Stomach (tissue), 9 donors: ENCODE data around the gene SUN1. TPM values are rescaled to one million over a fixed set of nuclear protein-coding genes. Genes with fewer than 3 reads are reported as not detected.

Experiments used
- DNase-seq, 2 donors: peaks; one replicate each; pipeline versions ENCODE4 v3.0.0 to v3.0.0-alpha.2; 2013 to 2019
- H3K27ac ChIP-seq, 5 donors: fragments of 200-600 bp in 4 of 5; sonication (generic) in 4 of 5; one replicate each; pipeline ENCODE4 v1.5.1; 2013 to 2019; ENCODE audit warnings: mild to moderate bottlenecking in 1 of 5, moderate library complexity in 1 of 5
- H3K27me3 ChIP-seq, 3 donors: fragments of 200-600 bp; sonication (generic); one replicate each; pipeline ENCODE4 v1.5.1; 2017 to 2019; ENCODE audit warnings: mixed run types in 1 of 3
- H3K36me3 ChIP-seq, 4 donors: fragments of 200-600 bp; sonication (generic); 1 replicate in 3 of 4; 2 replicates in 1 of 4; pipeline ENCODE4 v1.5.1; 2016 to 2019
- H3K4me1 ChIP-seq, 4 donors: fragments of 200-600 bp; sonication (generic); one replicate each; pipeline ENCODE4 v1.5.1; 2016 to 2019
- H3K4me3 ChIP-seq, 4 donors: fragments of 200-600 bp; sonication (generic) in 3 of 4; one replicate each; pipeline ENCODE4 v1.5.1; 2016 to 2019; ENCODE audit warnings: mild to moderate bottlenecking in 1 of 4
- H3K9me3 ChIP-seq, 4 donors: fragments of 200-600 bp; sonication (generic); one replicate each; pipeline ENCODE4 v1.5.1; 2016 to 2019
- CTCF ChIP-seq, 7 experiments: fragments of 450-650 bp in 4 of 7; fragments of 200-600 bp in 3 of 7; sonication (generic) in 3 of 7; IDR thresholded peaks; one replicate each; pipeline ENCODE4 v1.5.1; 2016 to 2019; ENCODE audit warnings: antibody characterized with exemption in 7 of 7, control low read depth in 2 of 7, mild to moderate bottlenecking in 1 of 7
- EP300 ChIP-seq: sonication (generic); formaldehyde crosslinking; IDR thresholded peaks from one replicate; pipeline ENCODE4 v1.6.1; 2017; ENCODE audit warnings: antibody characterized with exemption
- POLR2A ChIP-seq, 4 donors: fragments of 450-650 bp; IDR thresholded peaks; one replicate each; pipeline ENCODE4 v1.6.1; 2016; ENCODE audit warnings: antibody characterized with exemption in 4 of 4, control low read depth in 2 of 4, mild to moderate bottlenecking in 1 of 4, moderate library complexity in 1 of 4
- POLR2AphosphoS5 ChIP-seq, 3 donors: sonication (generic); formaldehyde crosslinking; IDR thresholded peaks; one replicate each; pipeline ENCODE4 v1.6.1; 2016; ENCODE audit warnings: antibody characterized with exemption in 3 of 3
- WGBS, 5 donors: extraction: QIAGEN DNeasy Blood & Tissue Kit in 3 of 5; methylation state at CpG; one replicate each; pipeline versions ENCODE4 v1.1.5 to v1.1.7; 2013 to 2018; 5-methylcytosine and 5-hydroxymethylcytosine counted together
- intact Hi-C: fragments of 100-400 bp; cut with DNase I; formaldehyde crosslinking; loops from one replicate; pipeline ENCODE4 v1.15.1; 2023; ENCODE audit warnings: low total_unique reads
- polyA plus RNA-seq, 3 donors: library from polyadenylated mRNA; stranded (reverse); fragments of 200-250 nt; gene quantifications; one replicate each; pipeline ENCODE4 v1.2.3, GENCODE V29; 2013
- total RNA-seq, 5 donors: library from RNA; depleted of rRNA; stranded (reverse); fragments of >200 nt; gene quantifications; one replicate each; pipeline versions ENCODE4 v1.1.0 to v1.2.3, GENCODE V29; 2014 to 2016
- donor health status: healthy with polysubstance abuse.
- donor health status: Bipolar disorder and iron deficiency.
- donor health status: healthy.

Gene SUN1
- total and polyA plus RNA-seq, 8 donors, result 15.9 to 242 (median 117) TPM

GRCh38 chr7:856444-857095 lies 24.3 kb downstream of the SUN1 start:
- Histone ChIP-seq H3K27me3 (no peaks in the 10 kb centered on the region), H3K4me1 (peaks cover 2 to 22% (median 6%) of the 10 kb centered on the region in 4 donors), H3K4me3 (no peak overlapping the region), H3K9me3 (no peaks in the 10 kb centered on the region), H3K27ac (no peak overlapping the region), H3K36me3 (peaks cover 81 to 100% (median 100%) of the 10 kb centered on the region in 4 donors)
- WGBS, 5 donors, result 86 to 93% (median 90%) methylated on average over 23 to 30 of the region's 30 CpGs
- TF ChIP-seq POLR2A (IDR thresholded peaks at IDR 0.05) (no peak), EP300 (no peak), POLR2AphosphoS5 (IDR thresholded peaks at IDR 0.05) (no peak), CTCF (IDR thresholded peaks at IDR 0.05) (no peak)
- intact Hi-C loops, result no loop called here
- no peak for DNase-seq

GRCh38 chr7:857661-858060 lies 25.4 kb downstream of the SUN1 start:
- peak overlapping the region in 1 of 5 donors; percentile 18 for H3K27ac ChIP-seq
- no peak for TF ChIP-seq EP300
- TF ChIP-seq CTCF (IDR thresholded peaks at IDR 0.05), result no peak
- no peak for TF ChIP-seq POLR2A (IDR thresholded peaks at IDR 0.05)
- TF ChIP-seq POLR2AphosphoS5 (IDR thresholded peaks at IDR 0.05), result no peak
- 73 to 87% (median 85%) methylated on average over 9 of the region's 9 CpGs for WGBS, 5 donors
- intact Hi-C loops, result no loop called here
- H3K36me3 ChIP-seq, result peaks cover 82 to 100% (median 100%) of the 10 kb centered on the region in 4 donors
- no peak overlapping the region for H3K4me3 ChIP-seq
- no peaks in the 10 kb centered on the region for H3K27me3 ChIP-seq
- H3K4me1 ChIP-seq, result peaks cover 8 to 32% (median 9%) of the 10 kb centered on the region in 4 donors
- DNase-seq, result no peak
- H3K9me3 ChIP-seq, result no peaks in the 10 kb centered on the region

DNA sequence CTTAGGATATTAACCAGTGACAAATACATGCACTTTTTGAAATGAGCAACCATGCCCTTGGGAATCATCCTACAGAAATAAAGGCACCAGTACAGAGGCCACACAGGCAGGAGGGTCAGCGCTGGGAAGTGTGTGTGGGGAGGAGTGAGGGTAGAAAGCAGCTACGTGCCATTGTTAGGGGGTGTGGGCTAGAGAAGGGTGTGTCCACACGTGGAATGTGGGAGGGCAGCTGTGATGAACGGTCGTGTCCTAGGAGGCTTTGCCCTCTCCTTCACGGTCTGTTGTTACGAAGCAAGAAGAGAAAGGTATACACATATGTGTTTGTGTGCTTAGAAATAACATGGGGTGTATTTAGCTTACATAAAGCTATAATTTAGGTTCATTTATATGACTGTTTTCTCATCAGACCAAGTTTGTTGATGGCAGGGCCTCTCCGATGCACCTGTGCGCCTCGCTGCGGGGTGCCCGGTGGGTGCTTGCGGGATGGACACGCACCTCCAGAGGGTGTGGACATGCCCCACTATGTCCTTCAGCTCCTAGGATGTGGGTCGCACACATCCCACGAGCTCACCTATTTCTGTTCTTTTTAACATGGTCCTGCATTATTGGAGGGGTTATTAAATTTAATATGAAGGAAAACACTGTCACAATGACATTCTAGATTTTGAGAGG lies 27.2 kb downstream of the SUN1 start:
- DNase-seq, result peak in 1 of 2 donors; percentile 65
- no peak overlapping the region for H3K27ac ChIP-seq
- H3K27me3 ChIP-seq, result no peaks in the 10 kb centered on the region
- peaks cover 75 to 99% (median 99%) of the 10 kb centered on the region in 4 donors for H3K36me3 ChIP-seq
- intact Hi-C loops, result no loop called here
- no peaks in the 10 kb centered on the region for H3K9me3 ChIP-seq
- H3K4me3 ChIP-seq, result no peak overlapping the region
- WGBS, 5 donors, result 74 to 81% (median 74%) methylated on average over 16 of the region's 16 CpGs
- TF ChIP-seq POLR2A (IDR thresholded peaks at IDR 0.05) (no peak), CTCF (IDR thresholded peaks at IDR 0.05) (no peak), POLR2AphosphoS5 (IDR thresholded peaks at IDR 0.05) (no peak), EP300 (no peak)
- peaks cover 8 to 32% (median 9%) of the 10 kb centered on the region in 4 donors for H3K4me1 ChIP-seq

GRCh38 chr7:860149-860548 lies 27.9 kb downstream of the SUN1 start:
- no peak for DNase-seq

More at GRCh38 chr7:860149-860548, 27.9 kb downstream of the SUN1 start:
- 91 to 98% (median 97%) methylated on average over 20 to 21 of the region's 21 CpGs for WGBS, 5 donors
- H3K4me1 ChIP-seq, result peaks cover 8 to 32% (median 9%) of the 10 kb centered on the region in 4 donors
- no peaks in the 10 kb centered on the region for H3K9me3 ChIP-seq
- TF ChIP-seq POLR2AphosphoS5 (IDR thresholded peaks at IDR 0.05), result no peak
- no peak for TF ChIP-seq POLR2A (IDR thresholded peaks at IDR 0.05)
- no peak for TF ChIP-seq EP300
- TF ChIP-seq CTCF (IDR thresholded peaks at IDR 0.05), result no peak
- H3K27me3 ChIP-seq, result no peaks in the 10 kb centered on the region
- intact Hi-C loops, result no loop called here
- peaks cover 76 to 99% (median 98%) of the 10 kb centered on the region in 4 donors for H3K36me3 ChIP-seq
- H3K4me3 ChIP-seq, result no peak overlapping the region
- peak overlapping the region in 1 of 5 donors; percentile 52 for H3K27ac ChIP-seq
